GM12892 (cell line): Measurements from ENCODE around the gene PKIB. TPM values are rescaled to one million over a fixed set of nuclear protein-coding genes. Genes with fewer than 3 reads are reported as not detected.

Source experiments
- DNase-seq: peaks from one replicate; pipeline ENCODE4 v3.0.0; 2011; ENCODE audit not compliant: insufficient read length
- FAIRE-seq: peaks from 2 replicates; lab custom pipeline; 2011; peaks lifted over from hg19 to GRCh38; lab: Jason Lieb, UNC
- POLR2A ChIP-seq: IDR thresholded peaks from 2 replicates; pipeline ENCODE4 v1.6.1; 2011; ENCODE audit warnings: low read depth, low read length, control low read depth
- POLR2AphosphoS5 ChIP-seq: IDR thresholded peaks from 2 replicates; pipeline ENCODE4 v1.6.1; 2011; ENCODE audit warnings: low read depth, low read length, control low read depth
- TAF1 ChIP-seq: IDR thresholded peaks from 2 replicates; pipeline ENCODE4 v1.6.1; 2011; ENCODE audit warnings: low read depth, mild to moderate bottlenecking, control low read depth, low read length, borderline replicate concordance
- polyA plus RNA-seq: library from polyadenylated mRNA; unstranded; fragments of >200 nt; gene quantifications from one replicate; pipeline ENCODE4 v1.2.1, GENCODE V29; 2012; ENCODE audit warnings: missing spikeins, inconsistent platforms; ENCODE audit not compliant: missing spikeins

The PKIB gene, protein sequence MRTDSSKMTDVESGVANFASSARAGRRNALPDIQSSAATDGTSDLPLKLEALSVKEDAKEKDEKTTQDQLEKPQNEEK
- 1.7 TPM for polyA plus RNA-seq

DNA sequence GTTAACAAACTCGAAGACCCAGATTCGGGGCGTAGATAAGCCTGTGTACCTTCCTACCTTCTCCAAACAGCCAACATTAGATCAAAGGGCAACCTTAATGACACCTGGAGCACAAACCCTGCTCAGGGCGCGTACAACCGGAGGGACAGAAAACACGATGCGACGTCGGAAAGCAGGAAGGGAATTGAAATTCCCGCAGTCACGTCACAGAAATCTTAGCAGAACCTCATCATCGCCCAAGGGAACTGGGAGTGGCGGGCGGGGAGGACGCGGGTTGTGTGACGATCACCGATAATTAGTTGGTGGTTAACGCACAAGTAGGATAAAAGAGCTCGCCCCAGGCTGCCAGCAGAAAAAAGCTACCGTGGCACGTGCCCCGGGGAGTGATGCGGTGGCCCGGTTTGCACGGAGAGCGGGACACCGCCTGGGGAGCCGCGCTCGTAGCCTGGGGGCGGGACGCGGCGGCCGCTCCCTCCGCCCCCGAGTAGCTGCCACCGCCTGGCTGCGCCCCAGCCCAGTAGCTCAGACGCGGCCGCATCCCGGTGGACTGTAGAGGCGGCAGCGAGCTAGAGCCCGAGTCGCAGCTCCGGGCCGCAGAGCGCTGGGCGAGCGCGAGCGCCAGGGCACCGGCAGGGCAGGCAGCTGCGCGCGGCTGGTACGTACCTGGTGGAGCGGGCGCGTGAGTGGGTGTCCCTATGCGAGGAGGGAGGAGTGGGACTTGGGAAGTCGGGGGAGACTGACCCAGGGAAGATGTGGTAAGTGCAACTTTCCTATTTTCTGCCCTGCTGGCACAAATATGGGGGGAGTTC lies at the start of gene PKIB:
Gene PKIB, plus strand, starts transcription at position 525 of the 809 bp plus-strand sequence. CDS start 107,390 bp downstream, outside the sequence.
- FAIRE-seq (peak; percentile 5), DNase-seq (peak; percentile 38)
- TF ChIP-seq POLR2A (no peak), TAF1 (no peak), POLR2AphosphoS5 (no peak)

DNA sequence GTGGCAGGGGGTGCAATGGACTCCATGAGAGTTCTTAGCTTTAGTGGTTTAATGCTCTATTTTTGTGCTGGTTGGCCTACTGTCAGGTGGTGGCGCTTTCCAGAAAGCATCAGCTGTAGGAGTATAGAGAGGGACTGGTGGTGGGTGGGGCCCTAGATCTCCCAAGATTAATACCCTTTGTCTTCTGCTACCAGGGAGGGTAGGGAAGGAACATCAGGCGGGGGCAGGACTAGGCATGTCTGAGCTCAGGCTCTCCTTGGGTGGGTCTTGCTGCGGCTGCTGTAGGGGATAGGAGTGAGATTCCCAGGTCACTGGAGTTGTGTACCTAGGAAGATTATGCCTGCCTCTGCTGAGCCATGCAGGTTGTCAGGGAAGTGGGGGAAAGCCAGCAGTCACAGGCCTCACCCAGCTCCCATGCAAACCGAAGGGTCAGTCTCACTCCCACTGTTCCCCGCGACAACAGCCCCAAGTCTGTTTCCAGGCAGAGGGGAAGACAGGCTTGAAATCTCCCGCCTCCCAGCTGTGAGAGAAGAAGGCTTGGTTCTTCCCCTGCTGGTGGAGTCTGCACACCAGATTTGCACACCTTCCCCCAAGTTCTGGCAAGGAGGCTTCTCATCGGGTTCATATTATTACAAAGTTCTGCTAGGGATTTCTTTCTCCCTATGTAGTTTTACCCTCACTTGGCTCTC lies 46.7 kb upstream of the PKIB start:
- TF ChIP-seq POLR2AphosphoS5 = no peak
- DNase-seq = no peak
- no peak for FAIRE-seq

DNA sequence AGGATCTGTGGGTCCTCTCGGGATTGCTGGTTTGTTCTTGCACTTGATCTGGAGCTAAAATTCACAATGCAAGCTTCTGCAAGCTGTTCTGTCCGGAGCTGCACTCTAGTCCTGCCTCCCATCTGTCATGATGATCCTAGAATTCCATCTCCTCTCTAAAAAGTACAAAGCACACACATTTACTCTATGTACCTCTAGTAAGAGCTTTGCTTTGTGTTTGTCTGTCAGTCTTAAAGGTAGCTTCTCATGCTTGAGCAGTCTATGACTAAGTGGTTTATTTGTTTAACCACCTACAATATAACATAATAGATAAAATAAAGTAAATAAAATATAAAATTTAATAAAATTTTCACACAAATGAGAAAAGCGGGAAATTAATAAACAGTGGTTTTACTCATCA lies 46.0 kb upstream of the PKIB start:
- no peak for FAIRE-seq
- DNase-seq = no peak
- TF ChIP-seq POLR2AphosphoS5 = no peak
- no peak for TF ChIP-seq TAF1
- TF ChIP-seq POLR2A = no peak

DNA sequence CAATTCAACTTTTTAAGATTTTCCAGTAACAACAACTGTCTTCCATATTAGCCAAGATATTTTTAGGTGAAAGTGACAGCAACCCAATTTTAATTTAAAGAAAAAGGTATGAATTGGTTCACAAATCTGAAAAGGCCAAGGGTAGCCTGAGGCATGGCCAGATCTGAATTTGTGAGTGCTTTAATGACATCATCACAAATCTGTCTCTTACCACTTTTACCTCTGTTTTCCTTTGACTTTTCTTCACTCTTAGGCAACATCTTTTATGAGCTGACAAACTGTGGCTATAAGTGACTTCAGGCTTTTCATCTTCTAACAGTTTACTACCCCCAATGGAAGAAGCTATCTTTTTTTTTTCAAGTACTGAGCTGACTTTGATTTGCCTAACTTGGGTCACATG lies 44.5 kb upstream of the PKIB start:
- no peak for TF ChIP-seq POLR2AphosphoS5
- TF ChIP-seq TAF1 = no peak
- no peak for TF ChIP-seq POLR2A
- no peak for DNase-seq
- FAIRE-seq = no peak

DNA sequence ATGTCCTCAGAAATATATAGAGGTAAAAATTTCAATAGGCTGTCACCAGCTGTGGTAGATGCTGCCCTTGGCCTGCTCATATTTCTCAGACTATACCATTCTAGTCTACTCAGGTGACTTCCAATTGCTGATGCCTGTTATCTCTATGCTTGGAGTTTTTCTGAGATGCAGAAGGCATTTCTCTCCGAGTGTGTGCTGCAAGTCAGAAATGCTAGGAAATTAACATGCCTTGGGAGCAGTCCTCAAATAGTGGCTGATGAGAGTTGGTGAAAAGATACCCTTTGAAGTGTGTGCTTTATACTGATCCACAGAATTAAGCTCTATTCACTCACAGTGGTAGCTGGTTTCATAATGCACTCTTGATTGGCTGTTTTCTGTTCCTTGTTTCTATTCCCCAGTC lies 43.2 kb upstream of the PKIB start:
- no peak for TF ChIP-seq POLR2A
- TF ChIP-seq POLR2AphosphoS5 = no peak
- TF ChIP-seq TAF1 = no peak
- no peak for FAIRE-seq
- DNase-seq = no peak

DNA sequence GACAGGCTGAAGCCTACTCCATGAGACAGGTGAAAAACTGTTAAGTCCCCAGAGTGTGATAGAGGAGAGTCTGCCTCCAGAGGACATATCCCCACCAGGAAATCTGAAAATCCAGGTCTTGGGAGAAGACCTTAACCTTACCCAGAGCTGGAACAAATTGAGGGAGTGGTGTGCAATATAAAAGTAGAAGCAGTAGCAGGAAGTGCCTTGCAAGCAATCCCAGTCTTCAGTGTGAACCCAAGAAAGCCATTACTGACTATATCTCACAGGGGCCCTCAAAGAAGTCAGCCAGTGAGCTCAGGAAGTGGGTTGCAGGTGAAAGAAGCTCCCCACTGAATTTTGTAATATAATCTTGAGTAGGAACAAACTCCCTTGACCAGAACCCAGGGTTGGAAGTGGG lies 41.9 kb upstream of the PKIB start:
- no peak for DNase-seq
- no peak for TF ChIP-seq POLR2AphosphoS5
- FAIRE-seq = no peak

DNA sequence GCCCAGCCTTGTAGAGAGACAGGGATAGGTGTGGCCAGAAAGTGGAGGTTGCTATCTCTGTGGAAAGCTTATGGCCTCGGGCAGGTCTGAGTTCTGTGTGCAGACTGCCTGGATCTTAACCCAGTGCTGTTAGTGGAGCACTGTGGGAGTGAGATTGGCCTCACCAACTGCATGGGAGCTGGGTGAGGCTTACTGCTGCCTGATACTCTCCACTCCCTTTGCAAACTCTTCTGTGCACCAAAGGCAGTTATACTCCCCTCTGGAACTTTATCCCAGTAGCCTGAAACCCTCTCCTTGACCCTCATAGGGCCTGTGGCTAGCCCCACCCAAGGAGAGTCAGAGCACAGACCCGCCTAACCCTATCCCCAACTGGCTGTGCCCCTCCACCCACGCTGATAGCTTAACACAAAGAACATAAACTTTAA lies 41.4 kb upstream of the PKIB start:
- no peak for FAIRE-seq
- TF ChIP-seq POLR2A (no peak), POLR2AphosphoS5 (no peak), TAF1 (no peak)
- no peak for DNase-seq

DNA sequence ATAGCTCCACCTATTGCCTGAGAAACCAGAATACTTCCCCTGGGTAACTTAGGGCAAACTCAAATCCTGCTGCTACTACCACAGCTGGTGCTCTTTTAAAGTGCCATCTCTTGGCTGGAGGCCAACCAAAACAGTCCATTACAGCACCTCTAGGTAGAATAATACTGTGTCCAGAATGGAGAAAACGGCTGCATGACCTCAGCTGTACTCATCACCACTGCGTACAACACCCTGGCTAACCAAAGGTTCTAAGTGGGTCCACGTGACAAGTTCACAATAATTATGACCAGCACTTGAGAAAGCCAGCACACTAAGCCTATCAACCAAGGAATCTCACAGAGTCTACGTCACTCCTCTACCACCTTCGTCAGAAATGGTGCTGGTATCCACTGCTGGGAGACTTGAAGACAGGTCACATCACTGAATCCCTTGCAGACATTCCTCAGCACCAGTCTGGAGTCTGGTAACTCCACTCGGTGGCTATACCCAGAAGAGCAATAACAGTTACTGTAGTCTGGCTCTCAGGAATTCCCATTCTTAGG lies 40.9 kb upstream of the PKIB start:
- DNase-seq (no peak), FAIRE-seq (no peak)
- TF ChIP-seq POLR2A (no peak), TAF1 (no peak), POLR2AphosphoS5 (no peak)

DNA sequence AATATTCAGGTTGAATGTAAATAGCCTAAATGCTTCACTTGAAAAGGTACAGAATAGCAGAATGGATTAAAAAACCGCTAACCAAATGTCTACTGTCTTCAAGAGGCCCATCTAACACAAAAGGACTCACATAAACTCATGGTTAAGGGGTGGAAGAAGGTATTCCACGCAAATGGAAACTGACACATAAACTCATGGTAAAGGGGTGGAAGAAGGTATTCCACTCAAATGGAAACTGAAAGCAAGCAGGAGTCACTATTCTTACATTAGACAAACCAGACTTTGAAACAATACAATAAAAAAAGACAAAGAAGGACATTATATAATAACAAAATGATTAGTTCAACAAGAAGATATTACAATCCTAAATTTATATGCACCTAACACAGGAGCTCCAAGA lies 38.3 kb upstream of the PKIB start:
- TF ChIP-seq TAF1 (no peak), POLR2A (no peak), POLR2AphosphoS5 (no peak)
- DNase-seq (no peak), FAIRE-seq (no peak)

DNA sequence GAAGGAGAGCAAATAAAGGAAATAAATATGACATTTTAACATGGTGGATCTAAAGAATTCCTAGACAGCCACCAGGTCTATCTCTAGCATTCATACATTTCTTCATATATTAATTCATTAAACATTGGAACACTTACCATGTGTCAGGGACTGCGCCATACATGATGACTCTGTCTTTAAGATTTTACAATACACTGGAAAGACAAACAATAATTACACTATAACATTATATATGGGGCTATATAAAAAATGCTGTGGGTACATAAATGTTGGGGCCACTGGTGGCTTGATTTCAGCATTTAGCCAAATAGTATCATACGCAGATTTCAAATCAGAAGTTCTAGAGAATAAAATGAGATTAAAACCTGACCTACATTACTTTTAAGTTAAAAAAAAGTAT lies 33.3 kb upstream of the PKIB start:
- no peak for FAIRE-seq
- DNase-seq = no peak

DNA sequence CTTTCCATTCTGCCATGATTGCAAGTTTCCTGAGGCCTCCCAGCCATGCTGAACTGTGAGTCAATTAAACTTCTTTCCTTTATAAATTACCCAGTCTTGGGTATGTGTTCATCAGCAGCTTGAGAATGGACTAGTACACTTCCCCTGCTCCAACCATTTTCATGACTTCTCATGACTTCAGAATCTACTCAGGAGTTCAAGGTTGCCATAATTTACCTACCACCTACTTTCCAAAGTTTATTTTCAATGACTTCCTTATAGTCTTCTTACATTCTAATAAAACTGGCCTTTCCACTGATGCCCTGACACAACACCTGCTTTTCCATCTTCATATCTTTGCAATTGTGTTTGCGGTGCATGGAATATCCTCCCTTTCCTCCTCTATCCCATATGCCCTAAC lies 31.2 kb upstream of the PKIB start:
- FAIRE-seq (no peak), DNase-seq (no peak)
- TF ChIP-seq POLR2A = no peak
- no peak for TF ChIP-seq POLR2AphosphoS5
- no peak for TF ChIP-seq TAF1

More for the DNA sequence above, 33.3 kb upstream of the PKIB start:
- no peak for TF ChIP-seq POLR2A
- TF ChIP-seq POLR2AphosphoS5 = no peak
- no peak for TF ChIP-seq TAF1

DNA sequence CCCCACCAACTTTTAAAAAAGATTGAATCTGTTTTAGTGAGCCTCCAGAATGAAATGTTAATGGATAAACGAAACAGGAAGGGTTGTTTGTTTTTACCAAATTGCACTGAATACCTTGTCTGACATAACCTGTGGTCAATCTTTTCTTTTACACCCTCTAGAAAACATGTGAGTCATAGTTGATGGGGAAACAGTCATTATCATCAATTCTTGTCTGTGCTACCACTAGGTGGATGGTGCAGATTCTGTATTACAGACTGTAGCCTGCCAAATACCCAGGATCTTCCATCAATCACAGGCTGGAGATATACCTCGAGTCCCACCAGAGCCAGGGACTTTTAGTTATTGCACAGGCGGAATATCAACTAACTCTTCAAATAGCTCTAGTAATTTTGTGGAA lies 29.5 kb upstream of the PKIB start:
- no peak for TF ChIP-seq POLR2A
- no peak for TF ChIP-seq TAF1
- no peak for TF ChIP-seq POLR2AphosphoS5
- FAIRE-seq (no peak), DNase-seq (no peak)
